Smooth muscle cell (in vitro differentiated cells): ENCODE data around the gene SV2C. TPM values are rescaled to one million over a fixed set of nuclear protein-coding genes. Genes with fewer than 3 reads are reported as not detected.

ENCODE experiments used
- DNase-seq: peaks from one replicate; lab custom pipeline; 2025; ENCODE audit not compliant: unreplicated experiment; lab: John Stamatoyannopoulos, UW
- H2AFZ ChIP-seq: fragments of 200-600 bp; sonication (generic); 2 replicates; pipeline ENCODE4 v1.6.0; 2016; ENCODE audit warnings: antibody characterized with exemption, low read depth, mild to moderate bottlenecking
- H3F3A ChIP-seq: fragments of 200-600 bp; sonication (generic); 2 replicates; pipeline ENCODE4 v1.6.0; 2017; ENCODE audit warnings: antibody characterized with exemption, low read depth
- H3K27ac ChIP-seq: fragments of 200-600 bp; sonication (generic); 2 replicates; pipeline ENCODE4 v1.5.1; 2016; ENCODE audit warnings: low read depth, mild to moderate bottlenecking
- H3K27me3 ChIP-seq: fragments of 200-600 bp; sonication (generic); 2 replicates; pipeline ENCODE4 v1.6.1; 2016; ENCODE audit warnings: low read depth, mild to moderate bottlenecking
- H3K36me3 ChIP-seq: fragments of 200-600 bp; sonication (generic); 2 replicates; pipeline ENCODE4 v1.5.1; 2016; ENCODE audit warnings: low read depth
- H3K4me1 ChIP-seq: fragments of 200-600 bp; sonication (generic); 2 replicates; pipeline ENCODE4 v1.5.1; 2016; ENCODE audit warnings: low read depth
- H3K4me2 ChIP-seq: fragments of 200-600 bp; sonication (generic); 2 replicates; pipeline ENCODE4 v1.6.0; 2016; ENCODE audit warnings: mild to moderate bottlenecking
- H3K4me3 ChIP-seq: fragments of 200-600 bp; sonication (generic); 2 replicates; pipeline ENCODE4 v1.5.1; 2016; ENCODE audit warnings: mild to moderate bottlenecking
- H3K79me2 ChIP-seq: fragments of 200-600 bp; sonication (generic); 2 replicates; pipeline ENCODE4 v1.6.0; 2016; ENCODE audit warnings: low read depth, mild to moderate bottlenecking
- H3K9ac ChIP-seq: fragments of 200-600 bp; sonication (generic); 2 replicates; pipeline ENCODE4 v1.6.0; 2016; ENCODE audit warnings: low read depth
- H3K9me3 ChIP-seq: fragments of 200-600 bp; sonication (generic); replicated peaks from 2 replicates; pipeline ENCODE4 v1.5.1; 2016; ENCODE audit warnings: low read depth
- H4K20me1 ChIP-seq: fragments of 200-600 bp; sonication (generic); 2 replicates; pipeline ENCODE4 v1.6.0; 2016; ENCODE audit warnings: low read depth
- CTCF ChIP-seq: fragments of 200-600 bp; sonication (generic); IDR thresholded peaks from 2 replicates; pipeline ENCODE4 v1.5.1; 2017; ENCODE audit warnings: borderline replicate concordance, mild to moderate bottlenecking, antibody characterized with exemption; ENCODE audit not compliant: insufficient read depth, poor library complexity, severe bottlenecking
- WGBS: methylation state at CpG from one replicate; pipeline ENCODE4 v1.1.7; 2016; ENCODE audit warnings: low lambda C conversion rate; 5-methylcytosine and 5-hydroxymethylcytosine counted together
- polyA plus RNA-seq: library from polyadenylated mRNA; unstranded; fragments of >200 nt; fragmentation: Nextera tagmentation; extraction: Ambion mirVana; gene quantifications from 2 replicates; pipeline ENCODE4 v1.2.1, GENCODE V29; 2016
- total RNA-seq: library from RNA; depleted of rRNA; stranded (reverse); fragments of >200 nt; gene quantifications from 2 replicates; pipeline ENCODE4 v1.2.3, GENCODE V29; 2014

The SV2C gene
- total and polyA plus RNA-seq, 2 experiments from 2014 or later = not detected

GRCh38 chr5:76378355-76378754 is 295.2 kb downstream of the SV2C start:
- no peaks in the 10 kb centered on the region for H3K4me1 ChIP-seq
- no peaks in the 10 kb centered on the region for H3F3A ChIP-seq
- no peak overlapping the region for H2AFZ ChIP-seq
- H3K27me3 ChIP-seq = no peaks in the 10 kb centered on the region
- 91% methylated on average over 6 of the region's 6 CpGs for WGBS
- no peaks in the 10 kb centered on the region for H3K36me3 ChIP-seq
- no peak overlapping the region for H3K9ac ChIP-seq
- H3K4me3 ChIP-seq = no peak overlapping the region
- H3K79me2 ChIP-seq = no peaks in the 10 kb centered on the region
- no peak for DNase-seq
- no peak overlapping the region for H3K27ac ChIP-seq
- no peaks in the 10 kb centered on the region for H4K20me1 ChIP-seq
- no peak overlapping the region for H3K4me2 ChIP-seq
- H3K9me3 ChIP-seq = no peaks in the 10 kb centered on the region
- TF ChIP-seq CTCF = no peak

DNA sequence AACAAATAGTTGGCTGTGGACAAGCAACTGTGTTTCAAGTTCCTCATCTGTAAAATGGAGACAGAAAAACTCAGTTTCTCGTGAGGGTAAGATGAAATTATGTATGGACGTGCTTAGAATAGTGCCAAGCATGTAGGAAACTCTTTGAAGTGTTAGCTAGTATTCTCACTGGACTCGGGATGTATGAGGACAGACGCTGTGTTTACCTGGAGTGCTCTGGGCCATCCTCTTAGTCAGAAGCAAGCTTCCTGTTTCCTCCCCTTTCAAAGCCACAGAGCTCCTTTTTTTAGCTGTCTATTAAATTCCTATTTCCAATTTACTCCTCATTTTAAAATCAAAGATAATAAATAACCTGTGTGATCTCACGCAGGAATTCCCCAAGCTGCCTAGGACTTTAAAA is 296.1 kb downstream of the SV2C start:
- DNase-seq = no peak
- no peak overlapping the region for H3K9ac ChIP-seq
- 73% methylated on average over 5 of the region's 5 CpGs for WGBS

DNA sequence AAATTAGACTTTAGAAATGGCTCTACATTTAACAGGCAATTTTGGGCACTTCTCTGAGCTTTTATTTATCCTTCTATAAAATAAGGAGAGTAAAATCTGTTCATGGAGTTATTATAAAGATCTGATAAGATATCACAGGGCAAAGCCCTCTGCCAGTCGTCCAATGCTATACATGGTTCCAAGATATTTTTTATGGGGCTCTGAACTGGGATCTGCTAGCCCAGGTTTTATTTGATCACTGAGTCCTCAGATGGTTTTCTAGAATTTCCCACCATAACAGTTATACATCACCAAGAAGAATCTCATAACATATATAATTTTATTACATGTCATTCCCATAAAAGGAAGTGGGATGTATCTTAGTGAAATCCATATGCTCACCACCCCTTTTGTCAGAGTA is 296.7 kb downstream of the SV2C start:
- H3K36me3 ChIP-seq = no peaks in the 10 kb centered on the region
- no peaks in the 10 kb centered on the region for H3K27me3 ChIP-seq
- no peak overlapping the region for H3K9ac ChIP-seq
- no peaks in the 10 kb centered on the region for H3F3A ChIP-seq
- H3K27ac ChIP-seq = no peak overlapping the region
- H3K9me3 ChIP-seq = no peaks in the 10 kb centered on the region
- no peak overlapping the region for H3K4me3 ChIP-seq
- no peak for DNase-seq
- 43% methylated on average over 1 of the region's 1 CpG for WGBS
- H3K4me1 ChIP-seq = no peaks in the 10 kb centered on the region
- no peak overlapping the region for H3K4me2 ChIP-seq
- peak overlapping the region; percentile 65 for H2AFZ ChIP-seq
- no peaks in the 10 kb centered on the region for H4K20me1 ChIP-seq
- no peaks in the 10 kb centered on the region for H3K79me2 ChIP-seq
- no peak for TF ChIP-seq CTCF

More for the DNA sequence above, 296.1 kb downstream of the SV2C start:
- H2AFZ ChIP-seq = no peak overlapping the region
- no peaks in the 10 kb centered on the region for H3K9me3 ChIP-seq
- H3F3A ChIP-seq = no peaks in the 10 kb centered on the region
- no peak overlapping the region for H3K4me2 ChIP-seq
- no peaks in the 10 kb centered on the region for H4K20me1 ChIP-seq
- no peak for TF ChIP-seq CTCF
- H3K27me3 ChIP-seq = no peaks in the 10 kb centered on the region
- H3K4me1 ChIP-seq = no peaks in the 10 kb centered on the region
- H3K36me3 ChIP-seq = no peaks in the 10 kb centered on the region
- no peak overlapping the region for H3K27ac ChIP-seq
- no peak overlapping the region for H3K4me3 ChIP-seq
- no peaks in the 10 kb centered on the region for H3K79me2 ChIP-seq

DNA sequence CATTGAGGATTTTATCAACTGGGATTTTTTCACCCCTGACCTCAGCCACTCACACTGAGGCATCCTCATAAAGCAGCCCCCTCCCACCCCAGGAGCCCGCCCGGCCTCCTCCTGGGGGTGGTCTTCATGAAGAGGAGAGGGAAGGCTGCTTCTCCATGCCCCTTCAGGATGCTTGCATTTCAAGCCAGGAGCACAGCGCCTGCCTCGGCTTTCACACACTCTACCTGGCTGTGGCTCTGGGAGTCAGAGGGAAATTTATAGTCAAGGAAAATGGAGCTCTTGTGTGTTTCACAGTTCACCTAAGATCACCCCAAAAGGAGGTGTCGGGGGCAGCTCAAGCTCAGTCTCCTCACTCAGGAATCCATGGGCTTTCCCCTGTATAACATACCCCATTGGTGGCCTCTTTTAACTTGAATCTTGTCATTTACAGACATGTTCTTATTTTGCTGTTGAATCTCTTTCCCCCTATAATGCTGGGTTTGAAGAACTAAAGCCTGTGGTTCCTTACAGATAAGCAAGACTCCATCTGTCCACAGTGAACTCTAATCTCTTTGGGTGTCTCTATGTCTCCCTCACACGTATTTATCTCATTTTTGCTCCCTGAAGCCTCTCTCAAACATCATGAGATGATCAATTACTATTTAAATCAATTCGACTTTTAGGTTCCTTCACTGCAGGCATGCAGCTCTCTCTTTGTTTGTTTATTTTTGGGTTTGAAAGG is 297.3 kb downstream of the SV2C start:
- WGBS = 67% methylated on average over 7 of the region's 7 CpGs
- Histone ChIP-seq H4K20me1 (no peaks in the 10 kb centered on the region), H3K4me2 (peak overlapping the region; percentile 22), H3K4me1 (no peaks in the 10 kb centered on the region), H3F3A (no peaks in the 10 kb centered on the region), H3K9ac (no peak overlapping the region), H3K4me3 (no peak overlapping the region), H3K79me2 (no peaks in the 10 kb centered on the region), H2AFZ (peak overlapping the region; percentile 65), H3K36me3 (no peaks in the 10 kb centered on the region), H3K27ac (no peak overlapping the region), H3K27me3 (no peaks in the 10 kb centered on the region), H3K9me3 (no peaks in the 10 kb centered on the region)
- DNase-seq = no peak
- no peak for TF ChIP-seq CTCF
